HG02970 (cell line): Measurements from ENCODE around the gene CCDC40.
"Not testable (repeated sequence)": the region's sequence is repeated elsewhere in the genome, so short reads cannot be mapped to it uniquely, and the experiment has no call there.

ENCODE experiments used
- ATAC-seq: cut with Tn5 transposase; IDR thresholded peaks from one replicate; pipeline ENCODE4 v1.9.1; 2021; ENCODE audit warnings: mild to moderate bottlenecking, moderate library complexity, moderate number of reproducible peaks; ENCODE audit not compliant: unreplicated experiment, low FRiP score

The CCDC40 gene

GRCh38 chr17:80072410-80072809 lies 36.0 kb downstream of the CCDC40 start:
- no peak for ATAC-seq

GRCh38 chr17:80080081-80080480 lies 43.6 kb downstream of the CCDC40 start:
- ATAC-seq = no peak

- ATAC-seq = no peak
Measured at GRCh38 chr17:80081596-80081995, 45.2 kb downstream of the CCDC40 start.

GRCh38 chr17:80082403-80083135 lies 46.1 kb downstream of the CCDC40 start:
- no peak for ATAC-seq

GRCh38 chr17:80083136-80083661 lies 46.8 kb downstream of the CCDC40 start:
- no peak for ATAC-seq

GRCh38 chr17:80084773-80085172 lies 48.3 kb downstream of the CCDC40 start:
- ATAC-seq = no peak

- no peak for ATAC-seq
Measured at GRCh38 chr17:80086081-80086480, 49.6 kb downstream of the CCDC40 start.

- ATAC-seq = no peak
Measured at GRCh38 chr17:80086616-80087015, 50.2 kb downstream of the CCDC40 start.

- no peak for ATAC-seq
Measured at GRCh38 chr17:80087346-80088265, 51.2 kb downstream of the CCDC40 start.

GRCh38 chr17:80089762-80090161 lies 53.3 kb downstream of the CCDC40 start:
- no peak for ATAC-seq

GRCh38 chr17:80090164-80090563 lies 53.7 kb downstream of the CCDC40 start:
- ATAC-seq = not testable (repeated sequence)

GRCh38 chr17:80091376-80091775 lies 54.9 kb downstream of the CCDC40 start:
- ATAC-seq = no peak

GRCh38 chr17:80092959-80093358 lies 56.5 kb downstream of the CCDC40 start:
- ATAC-seq = no peak

- ATAC-seq = no peak
Measured at GRCh38 chr17:80095038-80095843, 58.8 kb downstream of the CCDC40 start.

GRCh38 chr17:80095844-80096475 lies 59.5 kb downstream of the CCDC40 start:
- no peak for ATAC-seq

- no peak for ATAC-seq
Measured at GRCh38 chr17:80096561-80097021, 60.1 kb downstream of the CCDC40 start.

GRCh38 chr17:80097127-80097621 lies 60.7 kb downstream of the CCDC40 start:
- ATAC-seq = no peak

GRCh38 chr17:80097844-80098691 lies 61.6 kb downstream of the CCDC40 start:
- ATAC-seq = no peak
